ENCODE measurements around the gene SGPP1. TPM values are rescaled to one million over a fixed set of nuclear protein-coding genes. Genes with fewer than 3 reads are reported as not detected.
A peak's percentile ranks its signal among the peaks of the same experiment; 100 is the strongest.
"Not testable (repeated sequence)": the region's sequence is repeated elsewhere in the genome, so short reads cannot be mapped to it uniquely, and the experiment has no call there.

Gene SGPP1
- total RNA-seq, 1 experiment from 2014 or later, result 17.7 TPM

GRCh38 chr14:63751076-63751475 lies 23.2 kb upstream of the SGPP1 start:
- RAD21 ChIA-PET (ENCODE audit: low non-redundant PET in 1 of 2, low total read pairs in 2 of 2, uncharacterized antibody in 2 of 2, unreplicated experiment in 2 of 2), result not testable (repeated sequence)

GRCh38 chr14:63747846-63748245 lies 20.0 kb upstream of the SGPP1 start:
- no peaks in the 10 kb centered on the region for H3K27me3 ChIP-seq (ENCODE audit: insufficient read depth, low read length)
- RAD21 ChIA-PET (ENCODE audit: low non-redundant PET in 1 of 2, low total read pairs in 2 of 2, uncharacterized antibody in 2 of 2, unreplicated experiment in 2 of 2), result no interaction called here
- H4K20me1 ChIP-seq (ENCODE audit: insufficient read depth), result no peaks in the 10 kb centered on the region
- H3K4me3 ChIP-seq (replicated peaks in 1 of 2; ENCODE audit: low read depth in 1 of 2, low read length in 2 of 2), result no peak overlapping the region
- peak overlapping the region; percentile 69; the same call in 1 of the 2 replicates for H3K4me2 ChIP-seq (ENCODE audit: low read length)
- intact Hi-C loops (cut with micrococcal nuclease), result no loop called here
- CTCF ChIA-PET, result no interaction called here
- H3K79me2 ChIP-seq (ENCODE audit: insufficient read depth, low read length), result no peaks in the 10 kb centered on the region
- no peak for TF ChIP-seq FOSL1 (IDR thresholded peaks at IDR 0.05; ENCODE audit: low read depth)
- TF ChIP-seq POLR2A (IDR thresholded peaks at IDR 0.05; ENCODE audit: borderline replicate concordance, extremely low read depth, insufficient read depth, insufficient read length), result no peak
- TF ChIP-seq SP1 (IDR thresholded peaks at IDR 0.05; ENCODE audit: low read depth), result no peak
- no peak for TF ChIP-seq EZH2phosphoT487 (IDR thresholded peaks at IDR 0.05; ENCODE audit: borderline replicate concordance)
- TF ChIP-seq ATF3 (IDR thresholded peaks at IDR 0.05), result no peak
- TF ChIP-seq TCF7L2 (IDR thresholded peaks at IDR 0.05; ENCODE audit: borderline replicate concordance, extremely low read depth, insufficient read depth, insufficient read length), result no peak
- no peak for TF ChIP-seq EZH2 (IDR thresholded peaks at IDR 0.05)
- TF ChIP-seq ZNF274 (IDR thresholded peaks at IDR 0.05; ENCODE audit: low read depth, low read length), result no peak
- no peak for TF ChIP-seq SRF (IDR thresholded peaks at IDR 0.05; ENCODE audit: low read depth)
- TF ChIP-seq ZBTB33 (IDR thresholded peaks at IDR 0.05; ENCODE audit: extremely low read depth, insufficient replicate concordance, low read length), result no peak
- no peak for TF ChIP-seq REST (IDR thresholded peaks at IDR 0.05; ENCODE audit: low read depth)
- no peak for TF ChIP-seq EGR1 (IDR thresholded peaks at IDR 0.05; ENCODE audit: low read depth)
- TF ChIP-seq SIN3A (IDR thresholded peaks at IDR 0.05; ENCODE audit: low read depth), result no peak
- DNase-seq (ENCODE audit: low read depth, low spot score) (no peak), ATAC-seq (no peak)
- no peak overlapping the region for H3K27ac ChIP-seq (ENCODE audit: low read depth, low read length)
- no peaks in the 10 kb centered on the region for H3K36me3 ChIP-seq (ENCODE audit: control insufficient read depth in 1 of 2, insufficient read depth in 2 of 2, low read length in 2 of 2)
- POLR2A ChIA-PET, result no interaction called here
- peaks cover 4 to 25% of the 10 kb centered on the region in 2 experiments; a peak in 3 of 4 replicates for H3K4me1 ChIP-seq (ENCODE audit: control insufficient read depth in 1 of 2, insufficient read depth in 2 of 2, low read length in 2 of 2)
- no TSS peak for BruUV-seq (replicated peaks)
- no peak overlapping the region for H2AFZ ChIP-seq (ENCODE audit: low read depth, low read length, poor library complexity, severe bottlenecking)
- H3K9me3 ChIP-seq (ENCODE audit: control insufficient read depth in 1 of 2, insufficient read depth in 1 of 2, low read depth in 1 of 2, low read length in 2 of 2), result no peaks in the 10 kb centered on the region
- H3K9me2 ChIP-seq (ENCODE audit: insufficient read depth), result no peaks in the 10 kb centered on the region
- no peak overlapping the region for H3K9ac ChIP-seq (ENCODE audit: low read length)

More at GRCh38 chr14:63751076-63751475, 23.2 kb upstream of the SGPP1 start:
- H4K20me1 ChIP-seq (ENCODE audit: insufficient read depth); H3K9me2 ChIP-seq (ENCODE audit: insufficient read depth); H3K9ac ChIP-seq (ENCODE audit: low read length); H2AFZ ChIP-seq (ENCODE audit: low read depth, low read length, poor library complexity, severe bottlenecking); H3K4me2 ChIP-seq (ENCODE audit: low read length); H3K27me3 ChIP-seq (ENCODE audit: insufficient read depth, low read length); H3K27ac ChIP-seq (ENCODE audit: low read depth, low read length); POLR2A ChIA-PET; DNase-seq (ENCODE audit: low read depth, low spot score); H3K4me3 ChIP-seq (replicated peaks in 1 of 2; ENCODE audit: low read depth in 1 of 2, low read length in 2 of 2); H3K36me3 ChIP-seq (ENCODE audit: control insufficient read depth in 1 of 2, insufficient read depth in 2 of 2, low read length in 2 of 2); BruUV-seq (replicated peaks); H3K9me3 ChIP-seq (ENCODE audit: control insufficient read depth in 1 of 2, insufficient read depth in 1 of 2, low read depth in 1 of 2, low read length in 2 of 2); ATAC-seq; H3K79me2 ChIP-seq (ENCODE audit: insufficient read depth, low read length); intact Hi-C loops (cut with micrococcal nuclease); CTCF ChIA-PET: not testable (repeated sequence)
- peaks cover 4 to 19% of the 10 kb centered on the region in 2 experiments; a peak in 3 of 4 replicates for H3K4me1 ChIP-seq (ENCODE audit: control insufficient read depth in 1 of 2, insufficient read depth in 2 of 2, low read length in 2 of 2)

All from HCT116 (cell line).